ENCODE results near the gene EIF4A3.
A peak's percentile ranks its signal among the peaks of the same experiment; 100 is the strongest.

- peak in 2 of 4 donors; percentile 58 to 62 for TF ChIP-seq POLR2A (IDR thresholded peaks at IDR 0.05)
- TF ChIP-seq, protein P1, sequence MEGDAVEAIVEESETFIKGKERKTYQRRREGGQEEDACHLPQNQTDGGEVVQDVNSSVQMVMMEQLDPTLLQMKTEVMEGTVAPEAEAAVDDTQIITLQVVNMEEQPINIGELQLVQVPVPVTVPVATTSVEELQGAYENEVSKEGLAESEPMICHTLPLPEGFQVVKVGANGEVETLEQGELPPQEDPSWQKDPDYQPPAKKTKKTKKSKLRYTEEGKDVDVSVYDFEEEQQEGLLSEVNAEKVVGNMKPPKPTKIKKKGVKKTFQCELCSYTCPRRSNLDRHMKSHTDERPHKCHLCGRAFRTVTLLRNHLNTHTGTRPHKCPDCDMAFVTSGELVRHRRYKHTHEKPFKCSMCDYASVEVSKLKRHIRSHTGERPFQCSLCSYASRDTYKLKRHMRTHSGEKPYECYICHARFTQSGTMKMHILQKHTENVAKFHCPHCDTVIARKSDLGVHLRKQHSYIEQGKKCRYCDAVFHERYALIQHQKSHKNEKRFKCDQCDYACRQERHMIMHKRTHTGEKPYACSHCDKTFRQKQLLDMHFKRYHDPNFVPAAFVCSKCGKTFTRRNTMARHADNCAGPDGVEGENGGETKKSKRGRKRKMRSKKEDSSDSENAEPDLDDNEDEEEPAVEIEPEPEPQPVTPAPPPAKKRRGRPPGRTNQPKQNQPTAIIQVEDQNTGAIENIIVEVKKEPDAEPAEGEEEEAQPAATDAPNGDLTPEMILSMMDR (IDR thresholded peaks at IDR 0.05): peak; percentile 64 to 99 (median 96)
These were observed 45.6 kb downstream of the EIF4A3 start, which contains the start of gene GAA for GRCh38 chr17:80101011-80101945.

All from esophagus squamous epithelium (tissue), 4 donors.